Stimulated activated CD8-positive, alpha-beta memory T cell treated with anti-CD3 and anti-CD28 coated beads, Interleukin-4, amount 100 ng/mL, for 24 hours (primary cell): Measurements from ENCODE around the gene LBP.
"Not testable (repeated sequence)": the region's sequence is repeated elsewhere in the genome, so short reads cannot be mapped to it uniquely, and the experiment has no call there.

Experiments
- DNase-seq: peaks from one replicate; pipeline ENCODE4 v3.0.0-alpha.2; 2020; ENCODE audit warnings: low read depth

The LBP gene, protein sequence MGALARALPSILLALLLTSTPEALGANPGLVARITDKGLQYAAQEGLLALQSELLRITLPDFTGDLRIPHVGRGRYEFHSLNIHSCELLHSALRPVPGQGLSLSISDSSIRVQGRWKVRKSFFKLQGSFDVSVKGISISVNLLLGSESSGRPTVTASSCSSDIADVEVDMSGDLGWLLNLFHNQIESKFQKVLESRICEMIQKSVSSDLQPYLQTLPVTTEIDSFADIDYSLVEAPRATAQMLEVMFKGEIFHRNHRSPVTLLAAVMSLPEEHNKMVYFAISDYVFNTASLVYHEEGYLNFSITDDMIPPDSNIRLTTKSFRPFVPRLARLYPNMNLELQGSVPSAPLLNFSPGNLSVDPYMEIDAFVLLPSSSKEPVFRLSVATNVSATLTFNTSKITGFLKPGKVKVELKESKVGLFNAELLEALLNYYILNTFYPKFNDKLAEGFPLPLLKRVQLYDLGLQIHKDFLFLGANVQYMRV

DNA sequence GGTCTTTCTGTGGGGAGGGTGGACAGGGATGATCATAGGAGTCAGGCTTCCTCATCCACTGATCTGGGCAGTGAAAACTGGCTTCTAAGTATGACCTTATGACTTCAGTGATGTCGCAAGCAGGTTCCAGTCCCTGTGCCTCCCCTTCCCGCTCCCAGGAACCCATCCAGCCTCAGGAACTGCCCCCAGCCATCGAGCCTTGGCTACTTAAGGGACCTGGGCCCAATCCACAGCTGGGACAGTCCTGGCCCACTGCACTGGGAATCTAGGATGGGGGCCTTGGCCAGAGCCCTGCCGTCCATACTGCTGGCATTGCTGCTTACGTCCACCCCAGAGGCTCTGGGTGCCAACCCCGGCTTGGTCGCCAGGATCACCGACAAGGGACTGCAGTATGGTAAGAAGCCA is at the start of gene LBP:
LBP (plus strand) TSS at position 236 of the 405 bp plus-strand sequence; CDS start at position 271, 35 bp downstream.
- no peak for DNase-seq

DNA sequence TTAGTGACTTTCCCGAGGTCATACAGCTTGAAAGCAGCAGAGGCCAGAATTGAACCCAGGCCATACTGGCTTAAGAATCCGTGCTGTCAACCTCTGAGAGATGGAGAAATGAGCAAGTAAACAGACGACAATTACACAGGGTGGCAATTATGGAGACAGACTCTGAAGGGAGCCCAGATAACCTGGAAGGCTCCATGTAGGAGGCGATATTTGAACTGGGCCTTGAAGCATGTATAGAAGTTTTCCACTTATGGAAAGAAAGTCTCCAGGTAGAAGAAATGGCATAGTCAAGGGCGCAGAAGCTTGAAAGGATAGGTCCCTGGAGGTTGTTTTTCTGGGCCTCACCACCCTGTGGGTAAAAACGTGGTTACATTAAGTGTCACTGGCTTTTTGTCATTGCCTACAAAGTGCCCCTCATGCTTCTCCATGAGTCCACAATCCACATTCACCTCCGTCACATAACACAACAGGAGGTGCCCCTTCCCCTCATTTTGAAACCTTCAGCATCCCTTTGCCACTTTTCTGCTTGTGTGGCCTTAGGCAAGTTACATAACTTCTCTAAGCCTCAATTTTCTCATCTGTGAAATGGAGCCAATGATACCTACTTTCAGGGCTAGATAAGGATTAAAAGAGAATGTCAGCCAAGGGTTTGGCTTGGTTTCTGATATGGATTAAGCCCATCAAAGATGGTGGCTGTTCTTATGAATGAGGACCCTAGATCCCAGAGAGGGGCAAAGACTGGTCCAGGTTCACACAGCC is 48.2 kb upstream of the LBP start:
- no peak for DNase-seq

DNA sequence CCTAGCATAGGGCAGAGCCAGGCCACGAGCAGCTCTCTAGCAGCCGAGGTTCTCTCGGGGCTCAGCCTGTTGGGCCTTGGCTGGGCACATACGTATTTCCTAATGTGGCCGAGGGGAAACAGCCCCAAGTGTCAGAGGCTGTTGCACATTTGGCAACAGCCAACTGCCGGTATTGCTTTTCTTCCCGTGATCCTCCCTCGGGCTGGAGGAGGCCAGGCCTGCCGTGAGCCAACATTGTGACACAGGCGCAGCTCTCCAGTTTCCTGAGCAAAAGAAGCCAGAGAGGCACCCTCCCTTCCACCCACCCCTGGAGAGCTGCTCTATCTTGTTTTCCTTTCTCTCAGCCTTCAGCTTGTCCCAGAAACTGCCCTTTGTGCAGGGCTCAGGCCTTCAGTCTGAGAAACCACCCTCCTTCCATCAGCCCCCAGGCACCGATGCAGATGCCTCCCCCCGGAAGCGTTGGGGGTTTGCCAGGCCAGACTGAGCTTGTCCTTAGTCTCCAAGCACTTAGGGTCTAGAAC is 47.5 kb upstream of the LBP start:
- DNase-seq, result no peak

DNA sequence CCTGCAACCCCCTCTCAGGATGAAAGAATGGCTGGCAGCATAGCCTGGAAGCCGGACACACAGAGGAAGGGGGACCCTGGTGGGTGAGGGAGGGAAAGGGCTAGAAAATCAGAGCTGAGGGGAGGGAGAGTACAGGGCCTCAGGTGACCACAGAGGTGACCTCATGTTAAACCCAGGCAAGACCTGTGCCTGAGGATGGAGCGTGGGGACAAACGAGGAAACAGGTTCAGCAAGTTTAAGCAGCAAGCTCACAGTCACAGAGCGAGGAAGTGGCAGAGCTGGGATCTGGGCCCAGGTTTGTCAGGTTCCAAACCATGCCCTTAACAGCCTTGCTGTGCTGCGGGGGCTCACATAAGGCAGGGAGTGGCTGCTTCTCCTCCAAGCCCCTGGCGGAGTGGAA is 46.3 kb upstream of the LBP start:
- no peak for DNase-seq

DNA sequence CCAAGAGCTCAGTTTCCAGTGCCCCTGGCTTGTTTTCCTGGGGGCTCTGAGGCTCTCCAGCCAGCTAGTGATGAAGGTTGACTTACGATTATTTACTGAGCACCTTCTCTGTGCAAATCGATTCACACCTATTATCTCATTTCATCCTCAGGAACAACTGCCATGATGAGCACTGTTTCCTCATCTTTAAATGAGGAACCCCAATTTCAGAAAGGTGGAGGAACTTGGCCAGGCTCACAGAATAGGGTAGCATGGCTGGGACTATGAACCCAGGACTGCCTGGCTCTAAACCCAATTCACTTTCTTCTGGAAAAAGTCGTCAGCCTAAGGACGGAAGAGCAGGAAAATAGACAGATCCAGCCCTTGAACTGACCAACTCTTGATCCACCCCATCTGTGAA is 45.8 kb upstream of the LBP start:
- DNase-seq, result no peak

DNA sequence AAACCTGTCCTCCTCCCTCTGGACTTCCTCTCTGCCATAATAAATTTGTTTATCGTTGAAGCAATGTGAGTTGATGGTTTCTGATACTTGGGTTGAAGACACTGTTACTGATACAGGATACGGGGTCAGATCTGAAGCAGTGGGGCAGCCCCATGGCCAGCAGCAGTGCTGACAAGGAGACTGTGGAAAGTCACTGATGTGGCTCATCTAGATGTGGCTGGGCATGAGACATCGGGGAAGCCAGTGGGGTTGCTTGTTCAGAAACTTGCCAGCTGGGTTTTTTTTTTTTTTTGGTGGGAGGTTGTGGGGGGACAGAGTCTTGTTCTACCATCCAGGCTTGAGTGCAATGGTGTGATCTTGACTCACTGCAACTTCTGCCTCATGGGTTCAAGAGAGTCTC is 45.0 kb upstream of the LBP start:
- DNase-seq, result no peak

DNA sequence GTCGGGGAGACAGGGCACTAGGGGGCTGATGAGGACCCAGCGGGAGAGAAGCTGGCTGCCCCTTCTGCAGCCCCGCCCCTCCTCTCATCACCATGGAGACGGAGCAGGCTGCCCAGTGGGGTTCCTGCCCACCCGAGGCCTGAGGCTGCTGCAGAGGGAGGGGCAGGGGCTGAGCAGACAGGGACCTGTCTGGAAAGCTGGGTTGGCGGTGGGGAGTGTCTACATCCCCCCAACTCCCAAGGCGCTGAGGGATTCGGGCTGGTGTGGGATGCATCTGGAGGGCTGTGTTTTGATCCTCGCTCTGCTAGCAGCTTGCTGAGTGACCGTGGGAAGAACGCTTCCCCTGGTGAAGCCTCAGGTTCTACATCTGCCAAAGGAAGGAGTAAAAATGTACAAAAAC is 43.5 kb upstream of the LBP start:
- DNase-seq, result no peak

DNA sequence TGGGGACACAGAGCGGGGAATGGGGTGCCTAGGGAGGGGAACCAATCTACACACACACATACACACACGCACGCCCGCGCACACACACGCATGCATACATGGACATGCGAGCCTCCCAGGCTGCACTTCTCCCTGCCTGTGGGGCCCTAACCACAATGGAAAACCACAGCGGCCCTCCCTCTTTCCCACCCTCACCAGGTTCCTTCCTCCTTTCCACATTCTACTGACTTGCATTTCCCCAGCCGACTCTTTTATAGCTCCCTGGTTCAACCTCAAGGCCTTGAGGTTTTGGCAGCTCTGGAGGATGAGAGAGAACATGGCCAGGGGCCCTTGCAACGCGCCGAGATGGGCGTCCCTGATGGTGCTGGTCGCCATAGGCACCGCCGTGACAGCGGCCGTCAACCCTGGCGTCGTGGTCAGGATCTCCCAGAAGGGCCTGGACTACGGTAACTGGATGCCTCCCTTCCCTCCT is 42.3 kb upstream of the LBP start, which contains the start of gene BPI:
BPI (plus strand) TSS at position 249 of the 472 bp plus-strand sequence; CDS start at position 317, 68 bp downstream.
- no peak for DNase-seq

DNA sequence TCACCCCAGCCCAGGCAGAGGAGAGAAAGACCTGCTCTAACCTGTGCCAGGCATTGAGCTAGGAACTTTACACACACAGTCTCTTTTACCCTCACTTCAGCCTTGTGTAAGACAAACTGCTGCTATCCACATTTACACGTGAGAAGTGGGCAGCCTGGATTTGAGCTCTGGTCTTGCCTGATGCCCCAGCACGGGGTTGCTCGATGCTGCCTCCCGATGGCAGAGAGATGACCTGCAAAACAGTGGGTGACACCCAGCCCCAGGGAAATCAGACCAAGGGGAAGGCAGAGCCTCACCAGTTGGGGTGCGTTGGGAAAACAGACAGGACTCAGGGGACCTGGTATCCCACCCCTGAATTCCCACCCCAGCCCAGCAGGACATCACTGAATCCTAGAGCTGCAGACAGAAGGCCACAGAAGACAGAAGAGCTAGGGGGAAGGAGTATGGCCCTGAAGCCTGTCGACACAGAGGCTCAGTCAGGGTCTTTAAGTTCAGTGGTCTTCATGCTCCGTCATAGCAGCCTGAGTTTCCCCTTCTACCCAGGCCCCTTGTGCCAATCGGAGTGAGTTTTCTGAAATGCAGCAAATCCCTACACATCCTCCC is 41.3 kb upstream of the LBP start:
- no peak for DNase-seq

DNA sequence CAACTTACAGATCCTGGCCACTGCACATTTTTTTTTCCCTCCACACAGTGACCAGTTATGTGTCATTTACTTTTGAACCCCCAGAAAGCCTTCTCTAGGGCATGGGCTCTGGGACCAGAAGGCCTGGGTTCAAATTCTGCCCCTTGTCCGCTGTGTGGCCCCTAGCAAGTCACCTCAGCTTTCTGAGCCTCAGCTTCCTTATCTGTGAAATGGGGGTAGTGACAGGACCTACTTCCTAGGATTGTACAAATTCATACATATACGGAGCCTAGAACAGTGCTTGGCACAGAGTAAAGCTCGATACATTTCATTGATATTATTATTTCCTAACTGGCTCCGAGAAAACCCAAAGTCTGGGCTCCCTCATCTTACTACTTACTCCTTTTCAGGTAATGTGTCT is 40.7 kb upstream of the LBP start:
- DNase-seq, result no peak

DNA sequence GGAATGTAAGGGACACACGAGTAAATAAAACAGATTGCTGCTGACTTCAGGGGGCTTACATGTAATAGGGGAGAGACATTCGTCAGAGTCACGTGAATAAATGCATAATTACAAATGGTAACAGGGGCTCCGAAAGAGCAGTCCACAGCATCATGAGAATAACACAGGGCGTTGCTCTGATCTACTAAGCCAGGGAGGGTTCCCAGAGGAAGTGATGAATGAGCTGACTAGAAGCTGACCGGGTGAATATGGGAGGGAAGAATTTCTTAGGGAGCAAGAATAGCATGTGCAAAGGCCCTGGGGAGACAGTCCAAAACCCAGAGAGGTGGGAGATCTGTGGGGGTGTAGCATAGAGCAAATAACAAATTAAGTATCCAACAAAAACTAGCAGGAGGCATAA is 39.9 kb upstream of the LBP start:
- DNase-seq, result no peak

DNA sequence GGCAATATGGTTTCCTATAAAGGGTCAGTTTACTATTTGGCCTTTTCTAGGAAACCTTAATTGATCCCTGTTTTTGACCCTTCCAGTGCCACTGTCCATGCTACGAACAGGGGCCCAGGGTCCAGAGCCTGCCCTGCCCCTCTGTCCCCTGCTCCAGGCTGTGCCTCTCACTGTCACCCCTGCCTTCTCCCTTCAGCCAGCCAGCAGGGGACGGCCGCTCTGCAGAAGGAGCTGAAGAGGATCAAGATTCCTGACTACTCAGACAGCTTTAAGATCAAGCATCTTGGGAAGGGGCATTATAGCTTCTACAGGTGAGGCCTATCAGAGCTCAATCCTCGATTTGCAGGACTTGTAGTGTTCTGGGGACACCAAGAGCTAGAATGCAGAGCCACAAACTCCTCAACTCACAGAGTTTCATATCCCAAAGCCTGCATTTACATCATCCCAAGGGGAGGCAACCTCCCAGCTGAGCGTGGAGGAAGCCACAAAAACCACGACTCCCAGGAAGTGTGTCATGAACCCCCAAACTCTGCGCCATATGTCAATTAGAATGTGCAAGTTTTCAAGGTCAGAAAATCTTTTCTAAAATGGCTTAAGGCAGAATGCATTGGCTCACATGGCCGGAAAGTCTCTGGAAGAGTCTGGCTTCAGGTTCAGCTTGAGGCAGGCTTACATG is 38.8 kb upstream of the LBP start:
- DNase-seq, result no peak

DNA sequence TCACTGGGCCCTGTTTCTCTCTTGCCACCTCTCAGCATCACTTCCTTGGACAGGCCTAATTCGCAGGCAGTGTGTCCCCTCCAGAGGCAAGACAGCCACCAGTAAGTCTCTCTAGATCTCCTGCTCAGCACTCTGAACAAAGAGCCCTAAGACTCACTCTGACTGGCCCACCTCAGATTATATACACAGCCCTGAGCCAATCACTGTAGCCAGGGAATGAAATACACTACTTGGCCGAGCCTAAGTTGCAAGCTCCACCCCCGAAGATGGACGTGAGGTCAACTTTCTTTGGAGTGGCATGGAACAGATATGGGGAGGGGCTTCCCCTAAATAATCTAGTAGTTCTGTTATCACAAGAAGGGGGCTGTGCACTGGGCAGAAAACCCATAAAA is 38.2 kb upstream of the LBP start:
- no peak for DNase-seq

DNA sequence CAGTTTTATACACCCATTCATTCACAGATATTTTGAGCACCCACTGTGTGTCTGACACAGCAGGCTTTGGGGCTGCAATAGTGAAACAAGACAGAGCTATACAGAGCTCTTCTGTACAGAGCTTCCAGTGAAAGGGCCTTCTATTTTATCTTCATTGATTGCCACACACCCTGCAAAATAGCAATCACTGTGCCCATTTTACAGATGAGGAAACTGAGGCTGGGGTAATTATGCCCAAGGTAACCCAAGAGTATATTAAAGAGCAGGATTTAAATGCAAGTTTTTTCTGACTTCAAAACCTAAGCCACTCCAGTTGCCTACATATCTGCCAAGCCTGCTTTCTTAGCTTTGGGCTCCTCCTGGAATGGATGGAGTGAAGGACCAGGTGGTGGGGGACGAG is 37.8 kb upstream of the LBP start:
- DNase-seq, result no peak

DNA sequence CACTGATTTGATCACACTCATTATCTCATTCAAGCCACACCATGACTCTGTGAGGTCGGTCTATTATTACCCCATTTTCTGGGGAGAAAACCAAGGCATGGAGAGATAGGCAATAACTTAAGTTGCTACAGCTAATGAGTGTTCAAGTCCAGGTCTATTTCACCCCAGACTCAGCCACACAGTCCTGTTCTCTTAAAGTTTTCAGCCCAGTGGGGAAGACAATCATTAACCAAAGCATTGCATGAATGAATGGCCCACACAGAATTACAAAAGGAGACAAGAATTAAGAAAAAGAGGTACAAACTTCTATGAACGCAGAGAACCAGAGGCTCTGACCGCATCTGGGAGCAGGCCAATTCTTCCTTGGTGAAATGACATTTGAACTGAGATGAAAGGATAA is 35.2 kb upstream of the LBP start:
- no peak for DNase-seq

DNA sequence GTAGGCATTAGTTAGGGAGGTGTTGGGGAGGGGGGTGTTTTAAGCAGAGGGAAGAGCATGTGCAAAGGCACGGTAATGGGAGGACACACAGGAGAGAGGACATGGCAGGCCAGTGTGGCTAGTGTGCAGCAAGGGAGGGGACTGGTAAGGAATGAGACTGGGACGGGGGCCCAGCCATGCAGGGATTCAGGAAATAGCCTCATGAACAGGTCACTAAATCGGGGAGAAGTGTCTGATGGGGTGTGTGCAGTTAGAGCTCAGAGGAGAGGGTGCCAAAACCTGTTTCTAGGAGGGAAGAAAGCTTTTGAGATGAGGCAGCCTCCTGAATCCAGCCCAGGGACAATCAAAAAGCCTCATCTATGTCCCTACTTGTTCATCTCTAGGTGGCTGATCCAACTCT is 34.8 kb upstream of the LBP start:
- DNase-seq, result no peak

DNA sequence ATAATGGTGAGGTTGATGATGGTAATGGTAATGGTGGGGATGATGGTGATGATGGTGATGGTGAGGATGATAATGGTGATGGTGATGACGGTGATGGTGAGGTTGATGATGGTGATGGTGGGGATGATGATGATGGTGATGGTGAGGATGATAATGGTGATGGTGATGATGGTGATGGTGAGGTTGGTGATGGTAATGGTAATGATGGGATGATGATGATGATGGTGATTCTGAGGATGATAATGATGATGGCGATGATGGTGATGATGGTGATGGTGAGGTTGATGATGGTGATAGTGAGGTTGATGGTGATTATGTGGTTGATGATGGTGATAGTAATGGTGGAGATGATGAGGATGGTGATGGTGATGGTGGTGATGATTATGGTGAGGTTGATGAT is 32.6 kb upstream of the LBP start:
- no peak for DNase-seq

DNA sequence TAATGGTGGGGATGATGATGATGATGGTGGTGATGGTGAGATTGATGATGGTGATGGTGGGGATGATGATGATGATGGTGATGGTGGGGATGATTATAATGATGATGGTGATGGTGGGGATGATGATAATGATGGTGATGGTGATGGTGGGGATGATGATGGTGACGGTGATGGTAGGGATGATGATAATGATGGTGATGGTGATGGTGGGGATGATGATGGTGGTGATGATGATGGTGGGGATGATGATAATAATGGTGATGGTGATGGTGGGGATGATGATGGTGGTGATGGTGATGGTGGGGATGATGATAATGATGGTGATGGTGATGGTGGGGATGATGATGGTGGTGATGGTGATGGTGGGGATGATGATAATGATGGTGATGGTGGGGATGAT is 31.9 kb upstream of the LBP start:
- not testable (repeated sequence) for DNase-seq

DNA sequence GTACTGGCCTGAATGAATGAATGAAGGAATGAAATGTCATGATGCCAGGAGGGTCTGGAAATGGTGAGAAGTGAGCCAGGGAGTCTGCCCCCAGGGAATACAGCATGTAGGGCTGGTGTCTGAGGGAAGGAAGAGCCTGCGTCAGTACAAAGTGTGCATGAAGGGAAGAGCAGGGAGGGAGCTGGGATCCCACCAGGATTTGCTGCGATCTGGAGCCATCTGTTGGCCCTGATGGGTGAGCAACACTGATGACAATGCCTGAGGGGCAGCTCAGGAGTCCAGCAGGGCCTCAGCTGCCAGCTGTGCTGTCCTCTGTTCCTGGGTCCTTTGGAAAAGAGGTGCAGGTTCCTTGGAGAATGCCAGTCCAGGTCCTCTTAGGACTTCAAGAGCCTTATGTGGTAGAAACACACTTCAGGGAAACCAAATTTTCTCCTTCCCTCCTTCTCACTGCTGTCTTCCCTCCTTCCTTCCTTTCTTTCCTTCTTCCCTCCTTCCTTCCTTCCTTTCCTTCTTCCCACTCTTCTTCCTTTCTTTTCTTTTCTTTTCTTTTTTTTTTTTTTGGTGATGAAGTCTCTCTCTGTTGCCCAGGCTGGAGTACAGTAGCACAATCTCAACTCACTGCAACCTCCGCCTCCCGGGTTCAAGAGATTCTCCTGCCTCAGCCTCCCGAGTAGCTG is 30.9 kb upstream of the LBP start:
- no peak for DNase-seq

DNA sequence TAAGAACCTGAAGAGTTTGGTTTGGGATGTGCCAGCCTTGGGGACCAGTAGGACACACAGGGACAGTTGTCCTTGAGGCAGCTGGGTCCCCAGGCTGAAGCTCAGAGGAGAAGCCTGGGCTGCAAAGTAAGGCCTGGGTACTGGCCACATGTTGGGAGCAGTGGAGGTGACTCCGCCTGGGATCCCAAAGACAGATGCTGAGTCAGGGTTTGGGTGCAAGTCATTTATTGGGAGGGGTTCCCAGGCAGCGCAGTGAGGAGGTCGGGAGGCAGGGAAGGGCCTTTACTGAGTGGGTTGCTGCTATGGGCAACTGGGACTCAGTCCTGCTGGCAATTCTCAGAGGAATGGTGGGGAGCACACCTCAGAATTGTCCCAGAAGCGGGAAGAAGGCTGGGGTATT is 29.9 kb upstream of the LBP start:
- no peak for DNase-seq

DNA sequence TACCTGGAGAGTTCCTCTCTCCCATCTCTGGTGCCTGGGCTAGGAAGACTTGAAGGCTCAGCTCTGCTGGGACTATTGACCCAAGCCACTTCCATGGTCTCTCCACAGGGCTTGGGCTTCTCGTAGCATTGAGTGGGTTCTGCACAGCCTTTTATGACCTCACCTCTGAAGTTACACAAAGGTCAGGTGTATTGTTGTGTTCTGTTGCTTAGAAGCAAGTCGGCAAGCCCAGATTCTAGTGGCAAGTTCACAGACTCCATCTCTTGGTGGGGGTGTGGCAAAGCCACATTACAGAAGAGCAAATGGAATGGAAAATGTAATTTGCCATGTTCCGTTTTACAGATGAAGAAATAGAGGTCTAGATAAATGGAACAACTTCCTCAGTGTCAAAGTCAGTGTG is 28.9 kb upstream of the LBP start:
- DNase-seq, result no peak
